Measurements from ENCODE around the gene KCNN3. TPM values are rescaled to one million over a fixed set of nuclear protein-coding genes. Genes with fewer than 3 reads are reported as not detected.

The KCNN3 gene
- total RNA-seq, 1 experiment from 2014 or later = 0.26 TPM

GRCh38 chr1:154824179-154825000, 45.7 kb downstream of the KCNN3 start:
- DNase-seq = no peak
- H3K79me2 ChIP-seq (ENCODE audit: low read length) = no peaks in the 10 kb centered on the region
- no peak overlapping the region for H2AFZ ChIP-seq (ENCODE audit: low read length)
- no peaks in the 10 kb centered on the region for H3K9me3 ChIP-seq (ENCODE audit: low read length)
- H3K4me2 ChIP-seq (ENCODE audit: low read length) = no peak overlapping the region
- no peak overlapping the region for H3K4me3 ChIP-seq (ENCODE audit: low read length)
- H3K36me3 ChIP-seq (ENCODE audit: low read depth, low read length) = no peaks in the 10 kb centered on the region
- POLR2A ChIA-PET (ENCODE audit: unreplicated experiment) = interaction anchor here (0.7 kb wide), 1 partner anchor 10 kb away, joined by 3 read pairs; no protein-coding TSS in a partner anchor
- no TSS peak for BruUV-seq (replicated peaks)
- intact Hi-C loops (cut with micrococcal nuclease) = no loop called here
- no peaks in the 10 kb centered on the region for H4K20me1 ChIP-seq (ENCODE audit: low read length)
- ATAC-seq = no peak
- no peaks in the 10 kb centered on the region for H3K4me1 ChIP-seq (ENCODE audit: insufficient read depth, low read length)
- no peak overlapping the region for H3K27ac ChIP-seq (ENCODE audit: low read length)
- no peaks in the 10 kb centered on the region for H3F3A ChIP-seq (ENCODE audit: low read length, unreplicated experiment)
- H3K9me2 ChIP-seq (replicated peaks; ENCODE audit: low read length) = no peaks in the 10 kb centered on the region
- no peak overlapping the region for H3K9ac ChIP-seq (ENCODE audit: low read length)
- no peak for TF ChIP-seq EZH2phosphoT487 (IDR thresholded peaks at IDR 0.05; ENCODE audit: borderline replicate concordance, low read length)
- TF ChIP-seq EZH2 (IDR thresholded peaks at IDR 0.05; ENCODE audit: low read length, unreplicated experiment) = no peak
- TF ChIP-seq CTCF (conservative IDR thresholded peaks at IDR 0.05; ENCODE audit: low read depth, low read length) = no peak
- CTCF ChIA-PET = interaction anchor here (0.6 kb wide), 1 partner anchor 265 kb away, joined by 3 read pairs; no protein-coding TSS in a partner anchor
- peaks cover 41% of the 10 kb centered on the region for H3K27me3 ChIP-seq (ENCODE audit: low read length)

GRCh38 chr1:154822717-154823116, 47.4 kb downstream of the KCNN3 start:
- Histone ChIP-seq H3K9me2 (replicated peaks; ENCODE audit: low read length) (no peaks in the 10 kb centered on the region), H3K4me1 (ENCODE audit: insufficient read depth, low read length) (no peaks in the 10 kb centered on the region), H3K9ac (ENCODE audit: low read length) (no peak overlapping the region), H3F3A (ENCODE audit: low read length, unreplicated experiment) (no peaks in the 10 kb centered on the region), H2AFZ (ENCODE audit: low read length) (no peak overlapping the region), H3K27ac (ENCODE audit: low read length) (no peak overlapping the region), H3K4me2 (ENCODE audit: low read length) (no peak overlapping the region), H3K4me3 (ENCODE audit: low read length) (no peak overlapping the region), H3K79me2 (ENCODE audit: low read length) (no peaks in the 10 kb centered on the region), H3K9me3 (ENCODE audit: low read length) (no peaks in the 10 kb centered on the region), H4K20me1 (ENCODE audit: low read length) (no peaks in the 10 kb centered on the region), H3K27me3 (ENCODE audit: low read length) (peaks cover 25% of the 10 kb centered on the region), H3K36me3 (ENCODE audit: low read depth, low read length) (no peaks in the 10 kb centered on the region)
- TF ChIP-seq EZH2 (IDR thresholded peaks at IDR 0.05; ENCODE audit: low read length, unreplicated experiment) = no peak
- no peak for TF ChIP-seq EZH2phosphoT487 (IDR thresholded peaks at IDR 0.05; ENCODE audit: borderline replicate concordance, low read length)
- no peak for TF ChIP-seq CTCF (conservative IDR thresholded peaks at IDR 0.05; ENCODE audit: low read depth, low read length)
- intact Hi-C loops (cut with micrococcal nuclease) = no loop called here
- BruUV-seq (replicated peaks) = no TSS peak
- ChIA-PET POLR2A (ENCODE audit: unreplicated experiment) (no interaction called here), CTCF (no interaction called here)
- DNase-seq = no peak
- ATAC-seq = no peak

- no peaks in the 10 kb centered on the region for H3K9me2 ChIP-seq (replicated peaks; ENCODE audit: low read length)
- no peak overlapping the region for H2AFZ ChIP-seq (ENCODE audit: low read length)
- no peaks in the 10 kb centered on the region for H3K36me3 ChIP-seq (ENCODE audit: low read depth, low read length)
- no peaks in the 10 kb centered on the region for H3K79me2 ChIP-seq (ENCODE audit: low read length)
- H4K20me1 ChIP-seq (ENCODE audit: low read length) = no peaks in the 10 kb centered on the region
- no peak overlapping the region for H3K4me2 ChIP-seq (ENCODE audit: low read length)
- DNase-seq = no peak
- CTCF ChIA-PET = no interaction called here
- no peak for TF ChIP-seq EZH2 (IDR thresholded peaks at IDR 0.05; ENCODE audit: low read length, unreplicated experiment)
- no peak for TF ChIP-seq CTCF (conservative IDR thresholded peaks at IDR 0.05; ENCODE audit: low read depth, low read length)
- TF ChIP-seq EZH2phosphoT487 (IDR thresholded peaks at IDR 0.05; ENCODE audit: borderline replicate concordance, low read length) = no peak
- H3K27ac ChIP-seq (ENCODE audit: low read length) = no peak overlapping the region
- POLR2A ChIA-PET (ENCODE audit: unreplicated experiment) = no interaction called here
- H3K4me1 ChIP-seq (ENCODE audit: insufficient read depth, low read length) = no peaks in the 10 kb centered on the region
- H3F3A ChIP-seq (ENCODE audit: low read length, unreplicated experiment) = no peaks in the 10 kb centered on the region
- H3K4me3 ChIP-seq (ENCODE audit: low read length) = no peak overlapping the region
- no peak overlapping the region for H3K9ac ChIP-seq (ENCODE audit: low read length)
- ATAC-seq = no peak
- intact Hi-C loops (cut with micrococcal nuclease) = no loop called here
- H3K27me3 ChIP-seq (ENCODE audit: low read length) = peaks cover 28% of the 10 kb centered on the region
- no peaks in the 10 kb centered on the region for H3K9me3 ChIP-seq (ENCODE audit: low read length)
- BruUV-seq (replicated peaks) = no TSS peak
Measured at GRCh38 chr1:154822233-154822632, 47.8 kb downstream of the KCNN3 start.
